Transverse colon (tissue), 3 donors: ENCODE results near the gene ITGB2.

Experiments
- POLR2A ChIP-seq: fragments of 450-650 bp; IDR thresholded peaks from one replicate; pipeline ENCODE4 v1.6.1; 2016; ENCODE audit warnings: antibody characterized with exemption, mild to moderate bottlenecking, moderate library complexity
- TF ChIP-seq, protein P1 (sequence below), 5 experiments: fragments of 200-600 bp in 3 of 5; fragments of 450-650 bp in 2 of 5; sonication (generic) in 3 of 5; IDR thresholded peaks; 1 replicate in 2 of 5; 2 replicates in 3 of 5; pipeline ENCODE4 v1.5.1; 2016 to 2017; ENCODE audit warnings: antibody characterized with exemption in 5 of 5, inconsistent platforms in 3 of 5, mild to moderate bottlenecking in 2 of 5, moderate library complexity in 1 of 5

GRCh38 chr21:44840771-44841170, 79.9 kb downstream of the ITGB2 start:
- TF ChIP-seq, protein P1, sequence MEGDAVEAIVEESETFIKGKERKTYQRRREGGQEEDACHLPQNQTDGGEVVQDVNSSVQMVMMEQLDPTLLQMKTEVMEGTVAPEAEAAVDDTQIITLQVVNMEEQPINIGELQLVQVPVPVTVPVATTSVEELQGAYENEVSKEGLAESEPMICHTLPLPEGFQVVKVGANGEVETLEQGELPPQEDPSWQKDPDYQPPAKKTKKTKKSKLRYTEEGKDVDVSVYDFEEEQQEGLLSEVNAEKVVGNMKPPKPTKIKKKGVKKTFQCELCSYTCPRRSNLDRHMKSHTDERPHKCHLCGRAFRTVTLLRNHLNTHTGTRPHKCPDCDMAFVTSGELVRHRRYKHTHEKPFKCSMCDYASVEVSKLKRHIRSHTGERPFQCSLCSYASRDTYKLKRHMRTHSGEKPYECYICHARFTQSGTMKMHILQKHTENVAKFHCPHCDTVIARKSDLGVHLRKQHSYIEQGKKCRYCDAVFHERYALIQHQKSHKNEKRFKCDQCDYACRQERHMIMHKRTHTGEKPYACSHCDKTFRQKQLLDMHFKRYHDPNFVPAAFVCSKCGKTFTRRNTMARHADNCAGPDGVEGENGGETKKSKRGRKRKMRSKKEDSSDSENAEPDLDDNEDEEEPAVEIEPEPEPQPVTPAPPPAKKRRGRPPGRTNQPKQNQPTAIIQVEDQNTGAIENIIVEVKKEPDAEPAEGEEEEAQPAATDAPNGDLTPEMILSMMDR (IDR thresholded peaks at IDR 0.05) = no peak
- no peak for TF ChIP-seq POLR2A
